GM19467 (cell line): ENCODE measurements around the gene TRAK2.

Experiments
- ATAC-seq: cut with Tn5 transposase; IDR thresholded peaks from one replicate; pipeline ENCODE4 v1.9.1; 2021; ENCODE audit warnings: mild to moderate bottlenecking, moderate library complexity; ENCODE audit not compliant: unreplicated experiment

Gene TRAK2

GRCh38 chr2:201363857-201364560 lies 87.2 kb downstream of the TRAK2 start:
- no peak for ATAC-seq

- ATAC-seq = no peak
Observed at GRCh38 chr2:201362396-201362795, 88.9 kb downstream of the TRAK2 start.

- no peak for ATAC-seq
Observed at GRCh38 chr2:201361078-201361733, 90.1 kb downstream of the TRAK2 start.

- no peak for ATAC-seq
Observed at GRCh38 chr2:201360256-201360655, 91.0 kb downstream of the TRAK2 start.

GRCh38 chr2:201358684-201359083 lies 92.6 kb downstream of the TRAK2 start:
- no peak for ATAC-seq

GRCh38 chr2:201357221-201357620 lies 94.0 kb downstream of the TRAK2 start, which contains the start of gene FLACC1:
Gene FLACC1, minus strand, starts transcription at chr2:201357345. Its CDS starts 5,941 bp downstream, at chr2:201351404.
- ATAC-seq = no peak

- no peak for ATAC-seq
Observed at GRCh38 chr2:201353116-201353515, 98.1 kb downstream of the TRAK2 start.

GRCh38 chr2:201350879-201351278 lies 100.4 kb downstream of the TRAK2 start:
- no peak for ATAC-seq

- ATAC-seq = no peak
Observed at GRCh38 chr2:201349601-201350000, 101.7 kb downstream of the TRAK2 start.

- no peak for ATAC-seq
Observed at GRCh38 chr2:201348758-201349157, 102.5 kb downstream of the TRAK2 start.

GRCh38 chr2:201347138-201347537 lies 104.1 kb downstream of the TRAK2 start:
- ATAC-seq = no peak

- ATAC-seq = no peak
Observed at GRCh38 chr2:201345625-201346213, 105.5 kb downstream of the TRAK2 start.

GRCh38 chr2:201344663-201345366 lies 106.4 kb downstream of the TRAK2 start:
- peak; percentile 96 for ATAC-seq

- ATAC-seq = no peak
Observed at GRCh38 chr2:201343559-201343958, 107.7 kb downstream of the TRAK2 start.

- ATAC-seq = no peak
Observed at GRCh38 chr2:201342923-201343322, 108.3 kb downstream of the TRAK2 start.

GRCh38 chr2:201329409-201329808 lies 121.8 kb downstream of the TRAK2 start:
- ATAC-seq = no peak

GRCh38 chr2:201327678-201328077 lies 123.6 kb downstream of the TRAK2 start:
- ATAC-seq = no peak
